Femur (tissue), 1 donor: Measurements from ENCODE around the gene IP6K2.
A peak's percentile ranks its signal among the peaks of the same experiment; 100 is the strongest.
"Not testable (repeated sequence)": the region's sequence is repeated elsewhere in the genome, so short reads cannot be mapped to it uniquely, and the experiment has no call there.

Source experiments
- DNase-seq: peaks from one replicate; pipeline ENCODE4 v3.0.0-alpha.2; 2017

The IP6K2 gene

DNA sequence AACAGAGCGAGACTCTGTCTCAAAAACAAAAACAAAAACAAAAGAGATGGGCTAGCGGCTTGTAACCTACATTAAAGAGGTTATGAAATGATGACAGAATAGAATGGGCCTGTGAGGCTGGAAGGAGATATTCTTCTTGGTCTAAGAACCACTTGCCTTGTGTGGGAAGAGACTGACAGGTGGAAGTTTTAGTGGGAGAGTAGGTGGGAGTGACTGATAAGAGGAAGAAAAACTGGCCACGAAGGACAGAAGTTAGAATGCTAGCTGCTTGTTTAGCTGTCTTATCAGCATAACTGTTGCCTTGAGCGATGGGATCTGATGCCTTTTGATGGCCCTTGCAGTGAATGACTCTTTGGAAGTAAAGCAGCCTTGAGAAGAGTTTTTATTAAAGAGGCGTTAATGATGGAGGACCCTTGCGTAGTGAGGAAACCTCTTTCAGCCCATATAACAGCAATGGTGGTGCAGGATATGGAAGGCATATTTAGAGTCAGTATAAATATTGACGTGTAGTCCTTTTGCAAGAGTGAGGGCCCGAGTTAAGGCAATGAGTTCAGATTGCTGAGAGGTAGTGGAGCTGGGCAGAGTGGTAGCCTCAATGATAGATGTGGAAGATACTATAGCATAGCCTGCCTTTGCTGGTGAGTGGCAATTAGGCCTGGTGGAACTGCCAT lies 8.3 kb upstream of the IP6K2 start:
- DNase-seq, result not testable (repeated sequence)

DNA sequence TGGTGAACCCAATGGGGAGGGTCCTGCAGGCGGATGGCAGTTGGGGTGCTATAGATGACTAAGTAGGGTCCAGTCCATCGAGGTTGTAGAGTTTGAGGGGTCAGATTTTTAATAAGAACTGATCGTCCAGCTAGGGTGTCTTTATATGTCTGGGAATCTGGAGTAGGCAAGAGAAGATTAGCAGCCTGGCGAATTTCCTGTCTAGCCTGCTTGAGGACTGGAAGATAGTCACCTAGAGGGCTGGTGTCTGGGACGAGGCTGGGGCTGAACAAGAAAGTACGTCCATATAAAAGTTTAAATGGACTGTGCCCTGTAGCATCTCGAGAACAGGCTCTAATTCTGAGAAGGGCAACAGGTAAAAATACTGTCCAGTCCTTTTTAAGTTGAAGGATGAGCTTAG lies 6.7 kb upstream of the IP6K2 start:
- DNase-seq, result no peak

DNA sequence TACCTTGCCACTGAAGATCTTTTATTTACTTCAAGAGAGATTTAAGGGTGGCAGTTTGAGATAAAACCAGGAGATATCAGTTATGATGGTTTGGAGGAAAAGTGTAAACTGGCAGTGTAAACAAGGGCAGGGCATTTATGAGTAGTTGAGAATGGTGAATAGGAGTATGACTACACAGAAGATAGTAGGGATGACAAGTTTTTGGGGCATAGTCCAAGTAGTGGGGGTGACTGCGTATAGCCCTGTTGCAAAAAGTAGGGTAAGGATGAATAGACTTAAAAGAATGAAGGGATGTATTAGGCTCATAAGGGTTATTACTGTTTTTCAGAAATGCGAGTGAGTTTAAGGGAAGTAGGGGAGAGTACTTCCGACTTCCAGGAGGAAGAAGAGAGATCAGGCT lies 6.3 kb upstream of the IP6K2 start:
- not testable (repeated sequence) for DNase-seq

DNA sequence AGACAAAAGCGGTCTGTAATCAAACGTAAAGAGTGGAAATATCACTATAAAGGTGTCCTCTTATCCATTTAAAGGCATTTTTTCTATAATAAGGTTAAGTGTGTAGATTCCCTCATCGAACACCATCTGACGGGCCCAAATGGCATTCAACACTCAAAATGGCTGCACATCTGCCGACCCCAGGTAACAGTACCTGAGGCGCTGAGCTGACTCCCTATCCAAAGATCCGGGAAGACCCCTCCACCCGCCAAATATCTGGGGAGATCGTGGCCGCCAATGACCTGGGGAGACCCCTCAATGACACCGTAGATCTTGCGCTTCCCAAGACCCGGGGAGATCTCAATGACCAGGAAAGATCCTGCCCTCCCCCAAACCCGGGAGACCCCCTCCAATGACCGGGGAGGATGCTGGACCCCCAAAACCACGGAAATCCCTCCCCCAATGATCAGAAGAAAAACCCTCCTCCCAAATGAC lies 476 bp downstream of the IP6K2 start:
- peak; percentile 47 for DNase-seq

DNA sequence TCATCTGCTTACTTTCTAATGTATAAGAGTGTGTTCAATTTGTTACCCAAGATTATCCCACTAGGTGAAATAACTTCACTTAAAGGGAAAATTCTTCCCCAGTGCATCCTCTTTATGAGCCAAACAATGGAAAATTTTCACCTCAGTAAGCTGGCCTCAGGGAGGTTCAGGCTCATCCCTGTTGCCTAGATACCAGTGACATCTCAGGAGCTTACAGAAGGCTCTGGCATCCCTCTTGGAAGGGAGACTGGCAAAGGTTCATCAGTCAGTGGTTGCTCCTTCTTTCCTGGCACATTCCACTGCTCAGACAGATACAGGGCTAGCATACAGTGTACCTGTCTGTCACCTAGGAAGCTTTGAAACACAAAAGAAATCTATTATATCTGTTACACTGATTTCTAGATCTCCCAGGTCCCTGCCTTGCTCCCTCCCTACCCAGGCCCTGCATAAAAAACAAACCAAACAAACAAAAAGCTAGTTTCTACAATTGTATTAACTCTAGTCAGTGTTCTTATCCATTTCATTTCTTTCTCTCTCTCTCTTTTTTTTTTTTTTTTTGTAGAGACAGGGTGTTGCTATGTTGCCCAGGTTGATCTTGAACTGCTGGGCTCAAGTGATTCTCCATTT lies 1.7 kb downstream of the IP6K2 start:
- DNase-seq, result no peak

DNA sequence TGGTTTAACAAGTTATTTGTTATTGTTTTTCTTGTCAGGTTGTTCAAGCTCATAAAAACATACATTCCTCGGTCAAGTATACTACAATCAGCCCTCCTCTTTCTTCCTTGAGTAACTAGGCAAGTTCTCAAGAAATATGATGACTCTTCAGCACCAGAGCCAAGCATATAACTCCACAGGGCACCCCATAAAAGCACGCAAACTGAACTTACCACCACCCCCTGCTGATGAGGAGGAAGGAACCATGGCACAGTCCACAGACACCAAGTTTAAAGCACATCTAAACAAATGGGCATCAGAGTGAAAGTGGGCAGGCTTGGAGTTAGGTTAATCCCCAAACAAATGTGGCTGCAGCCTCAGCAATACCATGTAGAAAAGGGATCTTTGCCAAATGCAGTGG lies 5.3 kb downstream of the IP6K2 start:
- DNase-seq, result no peak

DNA sequence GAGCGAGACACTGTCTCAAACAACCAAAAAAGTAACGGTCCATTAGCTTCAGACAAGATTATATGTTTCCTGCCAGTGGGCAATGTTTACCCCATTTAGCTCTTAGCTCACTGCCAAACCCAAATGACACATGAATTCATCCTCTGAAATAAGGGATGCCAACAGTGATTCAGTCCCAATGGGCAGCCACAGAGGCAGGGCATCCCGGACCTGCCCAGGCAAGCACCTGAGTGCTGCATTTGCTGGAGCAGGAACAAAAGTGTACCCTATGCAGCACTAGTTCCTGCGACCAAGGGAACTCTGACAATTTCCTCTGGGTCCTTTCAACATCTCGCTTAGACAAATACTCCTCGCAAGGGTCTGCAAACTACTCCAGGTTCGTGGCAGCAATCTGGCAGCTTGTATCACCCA lies 8.0 kb downstream of the IP6K2 start:
- no peak for DNase-seq

DNA sequence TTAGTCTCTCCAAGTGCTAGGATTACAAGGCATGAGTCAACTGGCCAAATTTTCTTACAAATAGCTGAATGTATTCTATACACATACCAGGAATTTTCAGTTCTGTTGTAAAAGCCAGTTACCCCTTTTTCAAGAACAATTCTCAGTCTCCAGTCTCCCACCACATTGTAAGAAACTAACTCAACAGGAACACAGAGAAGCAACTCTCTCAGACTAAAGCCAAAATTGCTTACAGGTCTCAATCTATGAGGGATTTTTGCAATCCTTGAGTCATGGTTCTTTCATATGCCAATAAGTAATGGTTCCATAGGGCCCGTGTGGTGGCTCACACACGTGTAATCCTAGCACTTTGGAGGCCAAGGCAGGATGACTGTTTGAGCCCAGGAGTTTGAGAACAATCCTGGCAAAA lies 8.5 kb downstream of the IP6K2 start:
- DNase-seq, result no peak

DNA sequence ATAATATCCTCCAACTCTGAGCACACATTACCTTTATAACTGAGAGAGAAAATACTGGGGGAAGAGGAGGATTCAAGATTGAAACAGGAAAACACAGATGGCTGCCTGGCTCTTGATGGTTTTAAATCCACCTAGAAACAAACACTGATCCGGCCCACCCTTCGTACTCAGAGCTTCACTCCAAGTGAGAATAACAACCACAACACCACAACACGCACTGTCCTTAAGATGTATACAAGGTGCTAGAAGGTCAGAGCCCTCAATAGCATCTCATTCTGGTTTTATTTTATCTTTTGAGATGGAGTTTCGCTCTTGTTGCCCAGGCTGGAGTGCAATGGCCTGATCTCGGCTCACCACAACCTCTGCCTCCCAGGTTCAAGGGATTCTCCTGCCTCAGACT lies 9.9 kb downstream of the IP6K2 start:
- DNase-seq, result no peak

DNA sequence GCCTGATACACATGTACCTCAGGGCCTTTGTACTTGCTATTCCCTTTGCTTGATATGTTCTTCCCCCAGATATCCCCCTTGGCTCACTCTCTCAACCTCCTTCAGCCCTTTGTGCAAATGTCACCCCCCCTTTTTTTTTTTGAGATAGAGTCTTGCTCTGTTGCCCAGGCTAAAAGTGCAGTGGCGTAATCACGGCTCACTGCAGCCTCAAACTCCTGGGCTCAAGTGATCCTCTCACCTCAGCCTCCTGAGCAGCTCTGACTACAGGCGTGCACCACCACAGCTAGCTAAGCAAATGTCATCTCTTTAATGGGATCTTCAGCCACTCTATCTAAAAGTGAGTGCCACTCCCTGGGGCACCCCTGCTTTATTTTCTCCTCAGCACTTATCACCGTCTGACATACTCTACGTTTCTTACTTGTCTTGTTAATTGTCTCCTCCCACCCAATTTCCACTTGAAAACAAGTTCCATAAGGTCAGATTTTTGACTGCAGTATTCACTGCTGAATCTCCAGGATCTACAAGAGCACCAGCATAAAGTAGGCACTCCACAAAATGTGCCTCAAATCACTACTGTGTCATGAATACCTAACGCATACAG lies 14.6 kb downstream of the IP6K2 start:
- no peak for DNase-seq

DNA sequence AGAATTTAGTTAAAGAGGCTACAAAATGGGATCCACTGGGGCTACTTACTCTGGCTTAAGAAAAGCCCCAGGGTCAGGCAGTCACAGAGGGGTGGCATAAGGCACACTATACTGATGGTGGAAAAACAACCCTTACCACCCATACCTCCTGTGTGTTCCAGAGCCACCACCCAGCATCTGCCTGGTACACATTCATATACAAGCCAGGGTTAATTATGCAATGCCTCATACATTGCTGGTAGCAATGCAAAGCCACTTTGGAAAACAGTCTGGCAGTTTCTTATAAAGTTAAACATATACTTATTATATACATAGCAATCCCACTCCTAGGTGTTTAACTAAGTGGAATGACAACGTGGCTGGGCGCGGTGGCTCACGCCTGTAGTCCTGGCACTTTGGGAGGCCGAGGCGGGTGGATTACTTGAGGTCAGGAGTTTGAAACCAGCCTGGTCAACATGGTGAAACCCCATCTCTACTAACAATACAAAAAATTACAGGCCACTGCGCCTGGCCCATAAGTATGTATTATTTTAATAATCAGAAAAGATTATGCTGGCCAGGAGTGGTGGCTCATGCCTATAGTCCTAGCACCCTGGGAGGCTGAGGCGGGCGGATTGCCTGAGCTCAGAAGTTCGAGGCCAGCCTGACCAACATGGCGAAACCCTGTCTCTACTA lies 16.2 kb downstream of the IP6K2 start:
- DNase-seq, result no peak

DNA sequence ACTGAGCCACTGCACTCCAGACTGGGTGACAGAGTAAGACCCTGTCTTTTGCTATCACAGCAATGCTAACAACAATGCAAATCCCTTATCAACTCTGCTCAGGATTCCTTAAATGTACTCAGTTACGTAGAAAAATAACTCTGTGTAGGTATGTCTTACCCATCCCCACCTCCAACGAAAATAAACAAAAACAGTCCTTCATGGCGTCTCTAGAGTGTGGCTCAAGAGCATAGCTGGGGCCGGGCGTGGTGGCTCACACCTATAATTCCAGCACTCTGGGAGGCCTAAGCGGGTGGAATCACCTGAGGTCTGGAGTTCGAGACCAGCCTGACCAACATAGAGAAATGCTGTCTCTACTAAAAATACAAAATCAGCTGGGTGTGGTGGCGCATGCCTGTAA lies 18.1 kb downstream of the IP6K2 start:
- no peak for DNase-seq

DNA sequence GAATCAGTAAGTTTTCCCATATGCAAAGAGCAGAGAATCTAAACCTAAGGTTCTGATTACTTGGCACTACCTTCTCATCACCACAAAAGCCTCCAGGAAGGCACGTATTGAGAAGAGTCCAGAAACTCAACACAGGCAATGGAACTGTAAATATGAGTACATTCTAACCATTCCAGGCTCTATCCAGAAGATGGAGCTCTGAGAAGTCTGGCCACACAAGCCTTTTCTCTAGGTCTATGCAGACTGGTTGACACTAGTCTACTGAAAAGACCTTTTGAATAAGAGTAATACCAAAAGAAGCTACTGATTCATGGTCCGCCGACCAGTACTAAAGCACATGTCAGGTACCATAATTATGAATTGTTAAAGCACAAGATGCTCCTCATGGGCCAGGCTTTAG lies 19.1 kb downstream of the IP6K2 start:
- DNase-seq, result no peak

DNA sequence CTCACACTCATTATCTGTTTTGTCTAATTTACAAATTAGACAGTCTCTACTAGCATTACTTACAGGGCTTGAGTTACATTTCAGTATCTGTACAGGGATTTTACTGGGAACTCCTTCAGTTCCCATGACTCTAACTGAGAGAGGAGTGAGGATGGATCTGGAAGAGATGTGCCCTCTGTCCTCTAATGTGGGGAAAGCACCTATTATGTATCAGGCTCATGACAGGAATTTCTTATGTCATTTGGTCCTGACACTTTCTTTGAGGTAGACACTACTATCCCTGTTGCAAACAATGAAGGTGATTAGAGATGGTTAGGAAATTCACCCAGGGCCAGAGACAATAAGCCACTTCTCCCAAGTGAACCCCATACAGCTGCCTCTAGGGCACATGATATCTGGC lies 20.4 kb downstream of the IP6K2 start:
- no peak for DNase-seq

DNA sequence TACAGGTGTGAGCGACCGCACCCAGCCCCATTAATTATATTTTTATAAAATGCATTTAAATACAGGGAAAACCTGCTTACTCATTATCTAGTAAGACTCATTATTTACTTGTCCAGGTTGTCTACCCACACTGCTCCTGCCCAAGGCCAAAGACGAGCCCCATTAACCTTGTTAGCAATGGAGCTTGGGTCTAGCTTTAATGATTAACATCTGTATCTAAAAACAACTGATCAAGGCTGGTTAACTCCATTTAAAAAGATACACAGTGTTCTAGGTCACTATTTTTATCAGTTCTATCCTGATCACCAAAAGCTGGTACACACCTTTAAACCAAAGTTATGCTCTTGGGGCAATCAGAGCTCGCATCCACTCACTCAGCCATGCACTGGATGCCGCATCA lies 20.9 kb downstream of the IP6K2 start:
- no peak for DNase-seq

DNA sequence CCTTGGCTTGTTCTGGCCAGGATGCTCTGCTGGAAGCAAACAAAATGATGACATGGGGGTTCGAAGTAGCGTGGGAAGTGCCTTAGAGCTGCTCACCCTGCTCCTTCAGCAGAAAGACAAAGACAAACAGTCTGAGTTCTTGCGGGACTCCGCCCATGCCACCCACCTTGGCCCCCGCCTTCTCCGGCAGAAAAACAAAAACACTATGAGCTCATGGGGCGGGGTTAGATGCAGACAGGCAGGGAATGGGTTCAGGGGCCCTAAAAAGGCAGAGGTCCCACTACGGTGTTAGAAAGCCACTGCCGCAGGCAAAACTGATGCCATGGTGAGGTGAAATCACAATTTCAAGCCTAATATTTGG lies 21.6 kb downstream of the IP6K2 start:
- DNase-seq, result no peak

DNA sequence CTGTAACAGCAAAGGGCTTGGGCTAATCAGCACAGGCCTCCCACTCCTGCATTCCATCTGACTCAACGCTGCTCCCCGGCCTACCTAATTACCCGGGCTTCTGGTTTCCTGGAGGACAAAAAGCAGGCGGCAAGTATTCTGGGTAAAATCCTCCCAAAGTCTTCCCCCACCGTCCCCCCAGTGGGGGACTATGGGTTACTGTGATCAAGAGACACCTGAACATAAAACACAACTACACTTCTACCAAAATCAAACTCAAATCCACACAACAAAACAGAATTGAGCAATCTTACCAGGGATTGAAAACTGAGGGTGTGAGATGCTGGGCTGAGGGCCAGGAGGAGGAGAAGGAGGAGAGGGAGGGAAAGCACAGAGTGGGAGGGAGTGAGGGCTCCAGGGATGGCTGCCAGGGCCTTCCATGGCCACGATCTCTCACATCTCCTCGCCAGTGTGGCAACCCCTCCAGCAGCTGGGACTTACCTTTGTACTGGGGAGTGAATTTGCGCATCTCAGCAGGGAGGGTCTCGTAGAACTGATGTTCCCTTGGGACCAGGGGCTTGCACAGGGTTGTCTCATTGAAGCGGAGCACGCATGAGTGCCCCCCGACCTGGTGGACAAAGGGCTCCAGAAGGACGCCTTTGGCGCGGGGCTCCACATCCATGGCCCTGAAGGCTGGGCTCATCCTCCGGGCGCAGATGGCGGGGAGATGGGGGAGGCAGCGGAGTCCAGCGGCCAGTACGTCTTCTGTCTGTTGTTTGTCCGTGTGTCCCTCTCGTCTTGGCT lies 22.2 kb downstream of the IP6K2 start:
- DNase-seq, result no peak

DNA sequence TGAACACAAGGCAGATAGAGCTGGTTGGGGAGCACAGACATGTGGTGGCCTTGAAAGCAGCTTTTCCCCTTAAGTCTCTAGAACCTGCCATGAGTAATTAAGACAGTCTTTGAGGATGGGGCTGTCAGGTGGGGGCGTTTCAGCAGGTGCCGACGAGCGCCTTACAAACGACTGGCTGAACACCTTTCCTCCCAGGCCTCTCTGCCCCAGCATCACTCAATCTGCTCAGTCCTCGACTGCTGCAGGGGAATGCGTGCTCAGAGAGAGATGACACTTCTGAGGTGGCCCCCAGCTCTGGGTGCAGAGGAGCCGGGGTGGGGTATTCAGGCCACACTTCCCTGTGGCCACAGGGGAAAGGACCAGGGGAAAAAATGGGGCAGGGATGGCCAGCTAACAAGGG lies 23.2 kb downstream of the IP6K2 start:
- DNase-seq, result no peak

DNA sequence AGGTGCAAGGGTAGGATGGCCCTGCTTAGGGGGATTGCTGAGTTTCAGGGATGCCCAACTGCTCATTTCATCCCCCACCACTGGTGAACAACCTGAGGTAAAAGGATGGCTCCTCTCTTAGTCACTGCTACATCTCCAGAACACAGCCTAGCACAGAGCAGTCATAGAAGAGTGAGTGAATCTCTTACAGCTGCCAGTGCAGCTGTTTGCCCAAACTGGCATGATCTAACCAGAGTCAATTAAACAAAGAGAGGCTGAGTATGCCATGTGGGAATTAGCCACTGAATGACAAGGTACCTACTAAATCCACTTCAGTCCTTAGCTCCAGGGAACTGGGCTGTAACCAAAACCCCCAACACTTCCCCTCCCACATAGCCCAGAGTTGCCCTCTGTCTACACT lies 24.5 kb downstream of the IP6K2 start:
- DNase-seq, result no peak

DNA sequence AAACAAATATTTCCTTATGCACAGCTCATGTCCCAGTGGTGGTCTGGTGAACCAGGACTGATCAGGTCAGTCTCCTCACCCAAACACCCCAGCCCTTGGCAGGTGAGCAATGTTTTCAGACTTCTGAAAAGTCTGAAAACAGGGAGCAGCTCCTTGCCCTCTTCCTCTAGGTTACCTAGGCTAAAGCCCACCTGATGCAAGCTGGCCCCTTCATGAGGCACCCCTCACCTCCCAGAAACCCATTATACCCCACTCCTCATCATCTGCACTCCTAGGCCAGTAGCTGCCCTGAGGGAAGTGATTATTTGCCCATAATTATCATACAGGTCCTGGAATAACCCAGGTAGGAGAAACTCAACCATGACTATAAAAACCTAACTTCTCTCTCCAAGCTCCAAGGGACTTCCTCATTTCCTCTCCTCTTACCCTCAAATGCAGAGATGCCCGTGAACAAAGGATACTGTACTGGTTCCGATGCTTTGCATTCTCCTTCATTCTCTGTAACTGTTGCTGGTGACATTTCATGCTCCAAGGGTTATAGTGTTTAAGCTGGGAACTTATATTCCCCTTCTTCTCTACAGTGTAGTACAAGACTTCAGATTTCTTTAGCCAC lies 26.1 kb downstream of the IP6K2 start:
- no peak for DNase-seq

DNA sequence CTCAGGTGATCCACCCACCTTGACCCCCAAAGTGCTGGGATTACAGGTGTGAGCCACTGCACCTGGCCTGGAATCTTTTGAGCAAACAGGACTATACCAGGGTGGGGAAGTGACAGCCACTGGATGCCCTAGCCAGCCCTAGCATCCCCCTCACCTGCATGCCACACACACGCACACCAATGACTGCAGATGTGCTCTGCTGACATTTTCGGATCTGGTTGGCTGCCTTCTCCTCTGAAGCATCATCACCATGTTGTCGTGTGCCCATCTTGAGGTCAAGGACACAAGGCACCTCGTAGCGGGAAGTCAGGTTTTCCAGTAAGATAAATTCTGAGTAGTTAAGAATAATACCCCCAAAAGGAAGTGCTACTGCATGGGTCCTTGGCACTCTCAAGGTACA lies 27.6 kb downstream of the IP6K2 start:
- DNase-seq, result no peak

DNA sequence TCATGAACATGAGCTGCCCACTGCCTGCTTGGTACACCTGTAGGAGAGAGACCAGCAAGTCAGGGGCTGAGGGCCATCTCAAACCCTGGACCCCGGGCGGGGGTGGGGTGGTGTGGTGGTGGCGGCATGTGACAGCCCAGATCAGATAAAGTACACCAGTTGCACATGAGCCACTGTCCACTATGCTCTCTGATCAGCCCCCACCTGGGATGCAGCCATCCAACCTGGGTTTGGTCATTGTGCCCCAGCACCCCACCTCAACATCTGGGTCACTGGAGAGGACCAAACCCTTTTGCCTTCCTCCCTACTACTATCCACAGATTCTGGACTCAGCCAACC lies 28.3 kb downstream of the IP6K2 start:
- no peak for DNase-seq
